Brain (organoid and tissue), 1 donor: ENCODE results near the gene DNAJC8. TPM values are rescaled to one million over a fixed set of nuclear protein-coding genes. Genes with fewer than 3 reads are reported as not detected.

ENCODE experiments used
- polyA plus RNA-seq: library from polyadenylated mRNA; stranded (reverse); fragments of 350-450 nt; fragmentation: Illumina TruSeq; extraction: RNeasy Lipid Tissue Mini Kit (QIAGEN cat#74804); gene quantifications from one replicate; pipeline ENCODE4 v1.2.3, GENCODE V29; 2015; ENCODE audit warnings: low read depth, low replicate concordance; ENCODE audit not compliant: insufficient read depth

Gene DNAJC8
- polyA plus RNA-seq, 1 donor from 2014 or later: 119 TPM

Other genes with a start within 250 kb of the DNAJC8 start
- 13.7 TPM for gene EYA3, start 144.4 kb downstream of the DNAJC8 start, polyA plus RNA-seq
- gene PTAFR, start 56.3 kb downstream of the DNAJC8 start, polyA plus RNA-seq: 1.3 TPM
- 273 TPM for gene ATP5IF1, start 3.1 kb upstream of the DNAJC8 start, polyA plus RNA-seq
- 12.4 TPM for gene SESN2, start 26.5 kb upstream of the DNAJC8 start, polyA plus RNA-seq
- 17.1 TPM for gene MED18, start 96.0 kb upstream of the DNAJC8 start, polyA plus RNA-seq
- gene PHACTR4, start 136.7 kb upstream of the DNAJC8 start, polyA plus RNA-seq: 43.9 TPM